ENCODE measurements around the gene ALG6. TPM values are rescaled to one million over a fixed set of nuclear protein-coding genes. Genes with fewer than 3 reads are reported as not detected.

ALG6 gene
- total RNA-seq (ENCODE audit: low replicate concordance), result 4.3 and 8.7 TPM in 2 replicates

DNA sequence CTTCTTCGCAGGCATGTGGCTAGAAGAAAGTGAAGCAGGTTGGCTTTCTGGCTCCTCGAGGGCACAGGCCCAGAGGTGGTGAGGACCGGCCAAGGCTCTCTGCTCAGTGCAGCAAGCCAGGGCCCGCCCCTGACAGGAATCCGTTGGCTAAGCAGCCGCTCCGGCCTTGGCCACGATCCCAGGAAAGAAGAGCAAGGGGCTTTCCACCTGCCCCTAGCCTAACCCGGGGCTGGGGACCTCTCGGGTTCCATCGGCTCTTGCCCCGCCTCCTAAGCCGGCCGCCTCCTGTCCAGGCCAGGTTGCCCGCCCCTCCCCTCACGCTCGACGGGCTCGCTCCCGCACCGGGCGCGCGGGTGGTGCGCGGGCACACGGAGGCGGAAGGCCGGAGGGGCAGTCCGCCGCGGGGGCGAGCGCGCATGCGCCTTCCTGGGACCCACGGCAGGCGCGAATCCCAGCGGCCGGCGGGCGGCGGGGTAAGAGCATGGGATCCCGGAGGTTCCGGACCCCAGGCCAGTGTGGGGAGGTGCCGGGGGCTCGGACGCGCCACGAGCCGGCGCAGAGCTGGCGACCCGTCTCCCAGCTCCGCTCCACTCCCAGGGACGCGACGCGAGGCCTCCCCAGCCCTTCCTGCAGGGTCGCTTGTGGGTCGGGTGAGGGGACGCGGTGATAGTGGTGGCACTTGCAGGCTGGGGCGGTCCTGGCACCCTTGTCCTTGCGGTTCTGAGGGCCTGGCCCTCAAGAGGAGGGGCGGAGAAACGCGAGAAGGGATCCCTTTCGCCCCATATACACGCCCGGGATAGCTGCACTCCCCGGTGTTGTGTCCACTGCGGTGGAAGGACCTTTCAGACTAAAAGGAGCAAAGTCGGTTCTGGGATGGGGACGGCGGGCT is at the start of gene ALG6:
Gene ALG6 (plus strand): TSS at position 413 of the 889 bp plus-strand sequence. CDS start 3,351 bp downstream, outside the sequence.

DNA sequence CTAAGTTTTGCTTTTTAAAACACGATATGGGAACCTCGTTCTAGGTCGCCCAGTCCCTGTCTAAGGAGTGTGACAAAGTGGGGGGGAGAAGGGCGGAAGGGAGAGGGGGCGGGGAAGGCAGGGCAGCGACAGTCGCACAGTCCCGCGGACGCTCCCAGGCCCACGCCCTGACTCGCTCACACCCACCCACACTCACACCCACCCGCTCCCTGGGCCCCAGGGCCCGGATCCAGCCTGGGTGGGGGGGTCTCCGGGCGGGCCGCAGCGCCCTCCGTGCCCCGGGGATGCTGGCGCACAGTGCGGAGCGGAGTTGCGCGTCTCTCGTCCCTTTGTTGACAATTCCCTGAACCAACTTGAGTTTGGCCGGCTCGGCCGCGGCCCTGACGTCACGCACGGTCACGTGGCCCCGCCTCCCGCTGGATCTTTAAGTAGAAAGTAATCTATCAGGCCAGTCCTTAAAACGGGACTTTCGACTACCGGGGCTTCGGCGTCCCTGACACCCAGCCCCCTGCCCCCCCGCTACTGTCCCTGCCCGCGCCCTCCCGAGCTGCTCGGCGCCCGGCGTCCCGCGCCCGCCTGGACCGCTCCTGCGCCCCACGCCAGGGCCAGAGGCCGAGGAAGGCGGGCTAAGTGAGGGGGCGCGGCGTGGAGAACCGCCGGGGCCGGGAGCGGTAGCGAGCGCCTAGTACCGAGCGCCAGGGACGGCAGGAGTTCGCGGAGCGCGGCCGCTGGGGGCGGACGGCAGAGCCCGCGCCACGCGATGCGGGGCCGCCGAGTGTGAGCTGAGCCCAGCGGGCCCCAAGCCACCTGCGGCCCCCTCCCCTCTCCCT is 45.1 kb upstream of the ALG6 start, which contains the start of gene FOXD3:
Gene FOXD3 (plus strand): TSS at position 454 of the 830 bp plus-strand sequence. CDS start 492 bp downstream, outside the sequence.

Other genes with a start within 250 kb of the ALG6 start
- gene FOXD3, start 45.1 kb upstream of the ALG6 start, total RNA-seq (ENCODE audit: low replicate concordance), result not detected in 2 replicates
- gene ITGB3BP, start 155.6 kb downstream of the ALG6 start, total RNA-seq (ENCODE audit: low replicate concordance), result 8.3 and 17.6 TPM in 2 replicates
- 4.3 and 8.3 TPM in 2 replicates for gene EFCAB7, start 155.9 kb downstream of the ALG6 start, total RNA-seq (ENCODE audit: low replicate concordance)
- gene PGM1, start 225.8 kb downstream of the ALG6 start, total RNA-seq (ENCODE audit: low replicate concordance), result 56.6 and 60.1 TPM in 2 replicates